Panc1 (cell line): ENCODE data around the gene NAPG. TPM values are rescaled to one million over a fixed set of nuclear protein-coding genes. Genes with fewer than 3 reads are reported as not detected.
"Not testable (repeated sequence)": the region's sequence is repeated elsewhere in the genome, so short reads cannot be mapped to it uniquely, and the experiment has no call there.

ENCODE experiments used
- ATAC-seq: fragments of 200-7000 bp; cut with Tn5 transposase; 2 replicates; pipeline ENCODE4 v1.9.1; 2020; ENCODE audit warnings: mild to moderate bottlenecking, moderate library complexity
- BruUV-seq: library from RNA; stranded (reverse); fragments of 400-500 nt; replicated peaks from 2 replicates; lab custom pipeline; 2021; lab: Mats Ljungman, UMichigan
- CTCF ChIA-PET: fragments of 300-600 bp; sonication (Branson Sonifier 250); formaldehyde crosslinking; loops from one replicate; lab custom pipeline; 2022; ENCODE audit warnings: antibody characterized with exemption; lab: Charles Lee
- POLR2A ChIA-PET: fragments of 300-600 bp; sonication (Branson Sonifier 250); formaldehyde crosslinking; loops from one replicate; lab custom pipeline; 2022; ENCODE audit warnings: antibody characterized with exemption; lab: Charles Lee
- DNase-seq: peaks from one replicate; pipeline ENCODE4 v3.0.0-alpha.2; 2010; ENCODE audit warnings: low read depth, low spot score
- H3K27ac ChIP-seq: 2 replicates; pipeline ENCODE4 v1.5.1; 2011; ENCODE audit warnings: mild to moderate bottlenecking, low read length, inconsistent platforms
- H3K27me3 ChIP-seq: fragments of 200-500 bp; sonication (Bioruptor generic); 2 replicates; pipeline ENCODE4 v1.6.0; 2014; ENCODE audit warnings: low read length, inconsistent platforms; ENCODE audit not compliant: control insufficient read depth, insufficient read depth
- H3K36me3 ChIP-seq: fragments of 200-500 bp; sonication (Bioruptor generic); 2 replicates; pipeline ENCODE4 v1.5.1; 2014; ENCODE audit warnings: inconsistent platforms, mild to moderate bottlenecking, low read length, moderate library complexity; ENCODE audit not compliant: control insufficient read depth, insufficient read depth
- H3K4me1 ChIP-seq: 2 replicates; pipeline ENCODE4 v1.5.1; 2011; ENCODE audit warnings: inconsistent platforms, mild to moderate bottlenecking, low read length, moderate library complexity; ENCODE audit not compliant: control insufficient read depth, insufficient read depth
- H3K4me3 ChIP-seq, 2 experiments: 2 replicates each; pipeline ENCODE4 v1.5.1; 2011 to 2012; ENCODE audit warnings: low read depth in 2 of 2, low read length in 2 of 2, mild to moderate bottlenecking in 2 of 2, inconsistent platforms in 1 of 2, moderate library complexity in 1 of 2
- H3K9me3 ChIP-seq: fragments of 200-500 bp; sonication (Bioruptor generic); 2 replicates; pipeline ENCODE4 v1.5.1; 2014; ENCODE audit warnings: low read depth, mild to moderate bottlenecking, inconsistent platforms, low read length, moderate library complexity; ENCODE audit not compliant: control insufficient read depth, insufficient read depth
- CTCF ChIP-seq: fragments of 450-650 bp; IDR thresholded peaks from 2 replicates; pipeline ENCODE4 v1.5.1; 2017; ENCODE audit warnings: mild to moderate bottlenecking
- POLR2AphosphoS5 ChIP-seq: IDR thresholded peaks from 2 replicates; pipeline ENCODE4 v1.6.1; 2012; ENCODE audit warnings: mild to moderate bottlenecking, low read depth, low read length, moderate library complexity
- REST ChIP-seq, 2 experiments: IDR thresholded peaks; 2 replicates each; pipeline ENCODE4 v1.6.1; 2011 to 2012; ENCODE audit warnings: low read depth in 2 of 2, control low read depth in 1 of 2, low read length in 1 of 2, mild to moderate bottlenecking in 1 of 2, moderate library complexity in 1 of 2; ENCODE audit not compliant: insufficient read depth in 1 of 2
- SIN3A ChIP-seq: IDR thresholded peaks from 2 replicates; pipeline ENCODE4 v1.6.1; 2012; ENCODE audit warnings: low read depth, mild to moderate bottlenecking, low read length, moderate library complexity, borderline replicate concordance; ENCODE audit not compliant: insufficient read depth
- TCF7L2 ChIP-seq: IDR thresholded peaks from 2 replicates; pipeline ENCODE4 v1.6.1; 2011; ENCODE audit warnings: mild to moderate bottlenecking, low read depth, low read length, inconsistent platforms
- in situ Hi-C: cut with HindIII; loops from 2 replicates; pipeline ENCODE4 v1.10.0; 2016; ENCODE audit warnings: low sequenced_read_pairs, low pct_unique_long_range_greater_than_20kb
- intact Hi-C: fragments of 100-400 bp; cut with micrococcal nuclease; formaldehyde crosslinking; loops from one replicate; pipeline ENCODE4 v1.10.0; 2022; ENCODE audit not compliant: unreplicated experiment
- total RNA-seq: library from RNA; stranded (reverse); gene quantifications from one replicate; pipeline ENCODE4 v1.2.1, GENCODE V29; 2021; ENCODE audit not compliant: unreplicated experiment

The NAPG gene
- total RNA-seq, 1 experiment from 2014 or later, result 27.8 TPM

GRCh38 chr18:10504723-10505122, 21.1 kb upstream of the NAPG start:
- no peak overlapping the region for H3K27ac ChIP-seq
- H3K9me3 ChIP-seq, result peaks cover 4% of the 10 kb centered on the region; the same call in 1 of the 2 replicates
- CTCF ChIA-PET, result no interaction called here
- DNase-seq (no peak), ATAC-seq (no peak)
- intact Hi-C loops, result no loop called here
- no peak overlapping the region for H3K4me3 ChIP-seq
- no peaks in the 10 kb centered on the region for H3K4me1 ChIP-seq
- no peaks in the 10 kb centered on the region; the same call in 1 of the 2 replicates for H3K27me3 ChIP-seq
- in situ Hi-C loops, result no loop called here
- H3K36me3 ChIP-seq, result no peaks in the 10 kb centered on the region
- BruUV-seq, result no TSS peak
- no peak for TF ChIP-seq CTCF
- no peak for TF ChIP-seq REST (IDR thresholded peaks at IDR 0.05; ENCODE audit: insufficient read depth in 1 of 2, low read depth in 2 of 2, low read length in 1 of 2)
- TF ChIP-seq SIN3A, result no peak
- no peak for TF ChIP-seq TCF7L2
- TF ChIP-seq POLR2AphosphoS5, result no peak
- POLR2A ChIA-PET, result no interaction called here

GRCh38 chr18:10505892-10506291, 19.9 kb upstream of the NAPG start:
- BruUV-seq, in situ Hi-C loops, H3K4me1 ChIP-seq: not testable (repeated sequence)

GRCh38 chr18:10508591-10508990, 17.2 kb upstream of the NAPG start:
- TF ChIP-seq CTCF (no peak), TCF7L2 (no peak), POLR2AphosphoS5 (no peak), SIN3A (no peak), REST (IDR thresholded peaks at IDR 0.05; ENCODE audit: insufficient read depth in 1 of 2, low read depth in 2 of 2, low read length in 1 of 2) (no peak)
- Histone ChIP-seq H3K36me3 (no peaks in the 10 kb centered on the region), H3K27me3 (peaks cover 4% of the 10 kb centered on the region; the same call in 1 of the 2 replicates), H3K4me1 (no peaks in the 10 kb centered on the region), H3K9me3 (peaks cover 4% of the 10 kb centered on the region; the same call in 1 of the 2 replicates), H3K27ac (no peak overlapping the region), H3K4me3 (no peak overlapping the region)
- CTCF ChIA-PET, result no interaction called here
- intact Hi-C loops (no loop called here), in situ Hi-C loops (no loop called here)
- DNase-seq (no peak), ATAC-seq (no peak)
- no TSS peak for BruUV-seq
- POLR2A ChIA-PET, result no interaction called here

More at GRCh38 chr18:10505892-10506291, 19.9 kb upstream of the NAPG start:
- H3K36me3 ChIP-seq, H3K27me3 ChIP-seq, H3K4me3 ChIP-seq, intact Hi-C loops, H3K27ac ChIP-seq, CTCF ChIA-PET, ATAC-seq, DNase-seq, POLR2A ChIA-PET, H3K9me3 ChIP-seq: not testable (repeated sequence)
